Pancreas (tissue), 10 donors: ENCODE measurements around the gene POLR3B. TPM values are rescaled to one million over a fixed set of nuclear protein-coding genes. Genes with fewer than 3 reads are reported as not detected.

ENCODE experiments used
- ATAC-seq, 4 donors: fragments of 200-7000 bp; cut with Tn5 transposase; one replicate each; pipeline versions ENCODE4 v1.8.0 to v1.9.1; 2020; ENCODE audit warnings: mild to moderate bottlenecking in 4 of 4, moderate library complexity in 4 of 4
- DNase-seq, 6 donors: peaks; one replicate each; pipeline ENCODE4 v3.0.0-alpha.2; 2020
- FAIRE-seq: peaks from 2 replicates; lab custom pipeline; 2012; peaks lifted over from hg19 to GRCh38; lab: Jason Lieb, UNC
- H3K27ac ChIP-seq, 4 donors: fragments of 200-600 bp; sonication (generic); 1 replicate in 3 of 4; 2 replicates in 1 of 4; pipeline versions ENCODE4 v1.5.0 to v1.8.0; 2020
- H3K27me3 ChIP-seq, 4 donors: fragments of 200-600 bp; one replicate each; pipeline ENCODE4 v1.8.0; 2021
- H3K36me3 ChIP-seq, 3 donors: fragments of 200-600 bp; sonication (generic) in 1 of 3; one replicate each; pipeline versions ENCODE4 v1.5.0 to v1.8.0; 2020 to 2021
- H3K4me1 ChIP-seq, 3 donors: fragments of 200-600 bp; one replicate each; pipeline ENCODE4 v1.8.0; 2021
- H3K4me3 ChIP-seq, 4 donors: fragments of 200-600 bp; sonication (generic) in 2 of 4; one replicate each; pipeline versions ENCODE4 v1.5.0 to v1.8.0; 2020 to 2021
- H3K9me3 ChIP-seq, 4 donors: fragments of 200-600 bp; one replicate each; pipeline ENCODE4 v1.8.0; 2021
- CTCF ChIP-seq, 4 donors: fragments of 200-600 bp; sonication (generic) in 3 of 4; IDR thresholded peaks; one replicate each; pipeline versions ENCODE4 v1.5.0 to v1.8.0; 2021; ENCODE audit warnings: antibody characterized with exemption in 4 of 4
- WGBS, 2 donors: extraction: QIAGEN DNeasy Blood & Tissue Kit; methylation state at CpG; one replicate each; pipeline ENCODE4 v1.1.7; 2013; 5-methylcytosine and 5-hydroxymethylcytosine counted together
- intact Hi-C, 3 donors: fragments of 100-400 bp; cut with DNase I; formaldehyde crosslinking; loops; one replicate each; pipeline versions ENCODE4 v1.11.1 to v1.14.2; 2022
- polyA plus RNA-seq, 2 donors: library from polyadenylated mRNA; stranded (reverse); fragments of 200-250 nt; gene quantifications; one replicate each; pipeline ENCODE4 v1.2.3, GENCODE V29; 2013
- total RNA-seq, 6 donors: library from RNA; stranded (reverse); fragmentation: NEBNext Ultra II Directional in 4 of 6; extraction: Animal tissue kit (Norgen Biotek cat#: 25700) in 4 of 6; gene quantifications; one replicate each; pipeline versions ENCODE4 v1.2.1 to v1.2.4, GENCODE V29; 2021 to 2023
- donor health status: healthy with polysubstance abuse.
- donor health status: DM: no; HTN: no; CAD: no; lungs with moderate emphysema.
- donor health status: DM: no; HTN: no; CAD: no.
- donor health status: control.
- donor health status: control.
- donor health status: Bipolar disorder and iron deficiency.
- donor health status: DM: yes; HTN: yes; CAD: no.
- donor health status: DM: no; HTN: no; CAD: no.
- donor health status: DM: no; HTN: no; CAD: no.
- donor health status: DM: yes; HTN: yes; CAD: no.

The POLR3B gene
- total and polyA plus RNA-seq, 8 donors: 1.9 to 7.9 (median 4.8) TPM

GRCh38 chr12:106521901-106522300 lies 164.4 kb downstream of the POLR3B start:
- H3K27me3 ChIP-seq: no peaks in the 10 kb centered on the region
- FAIRE-seq: no peak
- H3K27ac ChIP-seq: no peak overlapping the region
- no peak overlapping the region for H3K4me3 ChIP-seq
- no peak for ATAC-seq
- no peak for DNase-seq
- 91 to 96% methylated on average over 4 of the region's 4 CpGs for WGBS, 2 donors
- TF ChIP-seq CTCF (IDR thresholded peaks at IDR 0.05): no peak
- H3K9me3 ChIP-seq: no peaks in the 10 kb centered on the region
- intact Hi-C loops: no loop called here
- no peaks in the 10 kb centered on the region for H3K36me3 ChIP-seq
- no peaks in the 10 kb centered on the region for H3K4me1 ChIP-seq

GRCh38 chr12:106522708-106523107 lies 165.2 kb downstream of the POLR3B start:
- Histone ChIP-seq H3K27ac (no peak overlapping the region), H3K4me3 (no peak overlapping the region), H3K4me1 (no peaks in the 10 kb centered on the region), H3K27me3 (no peaks in the 10 kb centered on the region), H3K36me3 (no peaks in the 10 kb centered on the region), H3K9me3 (no peaks in the 10 kb centered on the region)
- intact Hi-C loops: no loop called here
- WGBS, 2 donors: 63 to 88% methylated on average over 3 of the region's 3 CpGs
- no peak for TF ChIP-seq CTCF (IDR thresholded peaks at IDR 0.05)
- ATAC-seq (no peak), DNase-seq (no peak), FAIRE-seq (no peak)

GRCh38 chr12:106527356-106527755 lies 169.8 kb downstream of the POLR3B start:
- Histone ChIP-seq H3K4me1 (no peaks in the 10 kb centered on the region), H3K27me3 (no peaks in the 10 kb centered on the region), H3K36me3 (no peaks in the 10 kb centered on the region), H3K4me3 (no peak overlapping the region), H3K9me3 (no peaks in the 10 kb centered on the region), H3K27ac (no peak overlapping the region)
- FAIRE-seq (no peak), DNase-seq (no peak), ATAC-seq (no peak)
- no peak for TF ChIP-seq CTCF (IDR thresholded peaks at IDR 0.05)
- intact Hi-C loops: no loop called here
- 55 to 78% methylated on average over 2 of the region's 2 CpGs for WGBS, 2 donors

GRCh38 chr12:106541201-106541600 lies 183.7 kb downstream of the POLR3B start:
- Histone ChIP-seq H3K27me3 (no peaks in the 10 kb centered on the region), H3K4me3 (no peak overlapping the region), H3K4me1 (no peaks in the 10 kb centered on the region), H3K36me3 (no peaks in the 10 kb centered on the region), H3K9me3 (no peaks in the 10 kb centered on the region), H3K27ac (no peak overlapping the region)
- FAIRE-seq: no peak
- no peak for ATAC-seq
- intact Hi-C loops: no loop called here
- no peak for TF ChIP-seq CTCF (IDR thresholded peaks at IDR 0.05)
- no peak for DNase-seq

GRCh38 chr12:106551410-106551809 lies 193.9 kb downstream of the POLR3B start:
- WGBS, 2 donors: 72% methylated on average over 9 of the region's 9 CpGs
- ATAC-seq (no peak), FAIRE-seq (no peak), DNase-seq (no peak)
- Histone ChIP-seq H3K27ac (no peak overlapping the region), H3K27me3 (no peaks in the 10 kb centered on the region), H3K9me3 (no peaks in the 10 kb centered on the region), H3K4me1 (no peaks in the 10 kb centered on the region), H3K36me3 (no peaks in the 10 kb centered on the region), H3K4me3 (no peak overlapping the region)
- no peak for TF ChIP-seq CTCF (IDR thresholded peaks at IDR 0.05)
- intact Hi-C loops: no loop called here
